Vagina (tissue), 2 donors: ENCODE data around the gene NID2. TPM values are rescaled to one million over a fixed set of nuclear protein-coding genes. Genes with fewer than 3 reads are reported as not detected.

Experiments used
- DNase-seq, 2 donors: peaks; one replicate each; pipeline ENCODE4 v3.0.0-alpha.2; 2017; ENCODE audit errors: extremely low spot score in 2 of 2
- H3K27ac ChIP-seq: fragments of 200-600 bp; sonication (generic); one replicate; pipeline ENCODE4 v1.5.1; 2019
- H3K27me3 ChIP-seq: fragments of 200-600 bp; sonication (generic); one replicate; pipeline ENCODE4 v1.5.1; 2019
- H3K36me3 ChIP-seq, 2 donors: fragments of 200-600 bp; sonication (generic); one replicate each; pipeline ENCODE4 v1.5.1; 2017 to 2019
- H3K4me1 ChIP-seq: fragments of 200-600 bp; sonication (generic); one replicate; pipeline ENCODE4 v1.5.1; 2019
- H3K4me3 ChIP-seq, 2 donors: fragments of 200-600 bp; sonication (generic); 1 replicate in 1 of 2; 2 replicates in 1 of 2; pipeline ENCODE4 v1.5.1; 2016 to 2019
- H3K9me3 ChIP-seq: fragments of 200-600 bp; sonication (generic); one replicate; pipeline ENCODE4 v1.5.1; 2019
- POLR2A ChIP-seq, 2 donors: fragments of 450-650 bp; IDR thresholded peaks; one replicate each; pipeline ENCODE4 v1.6.1; 2017; ENCODE audit warnings: antibody characterized with exemption in 2 of 2, mild to moderate bottlenecking in 2 of 2, moderate library complexity in 2 of 2
- POLR2AphosphoS5 ChIP-seq, 2 donors: sonication (generic); formaldehyde crosslinking; IDR thresholded peaks; one replicate each; pipeline ENCODE4 v1.9.0; 2017; ENCODE audit warnings: antibody characterized with exemption in 2 of 2, mild to moderate bottlenecking in 2 of 2, low read depth in 1 of 2; ENCODE audit not compliant: insufficient read depth in 1 of 2
- intact Hi-C: fragments of 100-400 bp; cut with DNase I; formaldehyde crosslinking; loops from one replicate; pipeline ENCODE4 v1.15.1; 2023
- total RNA-seq: library from RNA; depleted of rRNA; stranded (reverse); fragments of >200 nt; gene quantifications from one replicate; pipeline ENCODE4 v1.2.3, GENCODE V29; 2016
- TF ChIP-seq, protein P1 (sequence below), 3 experiments: fragments of 450-650 bp in 2 of 3; fragments of 200-600 bp in 1 of 3; sonication (generic) in 1 of 3; IDR thresholded peaks; one replicate each; pipeline ENCODE4 v1.5.1; 2017 to 2019; ENCODE audit warnings: antibody characterized with exemption in 3 of 3, mild to moderate bottlenecking in 2 of 3, moderate library complexity in 2 of 3

NID2 gene
- total RNA-seq, 1 donor from 2014 or later = 20.1 TPM

DNA sequence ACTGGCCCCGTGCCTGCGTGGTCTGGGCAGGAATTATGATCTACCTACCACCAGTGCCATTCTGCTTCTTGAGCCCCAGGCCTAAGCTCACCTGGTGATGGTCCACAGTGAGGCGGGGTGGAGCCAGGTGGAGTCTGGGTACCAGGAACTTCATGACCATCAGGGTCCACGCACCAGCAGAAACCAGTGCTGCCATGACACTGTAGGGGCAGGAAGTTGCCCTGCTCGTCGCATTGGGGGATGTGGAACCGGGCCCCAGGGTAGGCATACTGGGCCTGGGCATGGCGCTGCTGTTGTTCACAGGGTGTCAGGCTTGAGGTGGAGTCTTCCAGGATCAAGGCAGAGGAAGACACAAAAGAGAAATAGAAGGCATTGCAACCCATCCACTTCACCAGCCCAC lies 49.9 kb downstream of the NID2 start:
- H3K27ac ChIP-seq = no peak overlapping the region
- no peak overlapping the region for H3K4me3 ChIP-seq
- no peaks in the 10 kb centered on the region for H3K9me3 ChIP-seq
- no peak for TF ChIP-seq POLR2A (IDR thresholded peaks at IDR 0.05)
- TF ChIP-seq POLR2AphosphoS5 (IDR thresholded peaks at IDR 0.05; ENCODE audit: insufficient read depth in 1 of 2, low read depth in 1 of 2) = no peak
- TF ChIP-seq, protein P1, sequence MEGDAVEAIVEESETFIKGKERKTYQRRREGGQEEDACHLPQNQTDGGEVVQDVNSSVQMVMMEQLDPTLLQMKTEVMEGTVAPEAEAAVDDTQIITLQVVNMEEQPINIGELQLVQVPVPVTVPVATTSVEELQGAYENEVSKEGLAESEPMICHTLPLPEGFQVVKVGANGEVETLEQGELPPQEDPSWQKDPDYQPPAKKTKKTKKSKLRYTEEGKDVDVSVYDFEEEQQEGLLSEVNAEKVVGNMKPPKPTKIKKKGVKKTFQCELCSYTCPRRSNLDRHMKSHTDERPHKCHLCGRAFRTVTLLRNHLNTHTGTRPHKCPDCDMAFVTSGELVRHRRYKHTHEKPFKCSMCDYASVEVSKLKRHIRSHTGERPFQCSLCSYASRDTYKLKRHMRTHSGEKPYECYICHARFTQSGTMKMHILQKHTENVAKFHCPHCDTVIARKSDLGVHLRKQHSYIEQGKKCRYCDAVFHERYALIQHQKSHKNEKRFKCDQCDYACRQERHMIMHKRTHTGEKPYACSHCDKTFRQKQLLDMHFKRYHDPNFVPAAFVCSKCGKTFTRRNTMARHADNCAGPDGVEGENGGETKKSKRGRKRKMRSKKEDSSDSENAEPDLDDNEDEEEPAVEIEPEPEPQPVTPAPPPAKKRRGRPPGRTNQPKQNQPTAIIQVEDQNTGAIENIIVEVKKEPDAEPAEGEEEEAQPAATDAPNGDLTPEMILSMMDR (IDR thresholded peaks at IDR 0.05) = no peak
- peaks cover 12% of the 10 kb centered on the region for H3K4me1 ChIP-seq
- H3K36me3 ChIP-seq = no peaks in the 10 kb centered on the region
- H3K27me3 ChIP-seq = no peaks in the 10 kb centered on the region
- DNase-seq = no peak
- intact Hi-C loops = no loop called here

DNA sequence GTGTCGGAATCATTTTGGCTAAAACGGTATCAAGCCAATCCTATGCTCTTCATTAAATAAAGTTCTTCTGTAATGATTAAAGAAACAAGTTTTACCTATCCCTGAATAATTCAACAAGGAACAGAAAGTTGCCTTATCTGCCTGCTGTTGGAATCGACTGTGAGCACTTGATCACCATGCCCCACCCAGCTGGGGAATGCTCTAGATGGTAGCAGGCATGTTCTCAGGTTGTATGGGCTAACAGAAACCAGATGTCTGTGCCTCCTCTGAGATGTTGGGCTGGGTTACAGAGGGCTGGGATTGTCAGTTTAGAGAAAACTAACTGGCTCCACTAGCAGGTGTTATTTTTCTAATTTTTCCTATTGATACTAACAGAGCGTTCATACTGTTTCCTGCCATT lies 50.6 kb downstream of the NID2 start:
- Histone ChIP-seq H3K27me3 (no peaks in the 10 kb centered on the region), H3K9me3 (no peaks in the 10 kb centered on the region), H3K4me1 (peaks cover 13% of the 10 kb centered on the region), H3K4me3 (no peak overlapping the region), H3K36me3 (no peaks in the 10 kb centered on the region), H3K27ac (no peak overlapping the region)
- TF ChIP-seq POLR2A (IDR thresholded peaks at IDR 0.05) (no peak), POLR2AphosphoS5 (IDR thresholded peaks at IDR 0.05; ENCODE audit: insufficient read depth in 1 of 2, low read depth in 1 of 2) (no peak)
- TF ChIP-seq, protein P1 (IDR thresholded peaks at IDR 0.05) = no peak
- DNase-seq = no peak
- intact Hi-C loops = no loop called here

DNA sequence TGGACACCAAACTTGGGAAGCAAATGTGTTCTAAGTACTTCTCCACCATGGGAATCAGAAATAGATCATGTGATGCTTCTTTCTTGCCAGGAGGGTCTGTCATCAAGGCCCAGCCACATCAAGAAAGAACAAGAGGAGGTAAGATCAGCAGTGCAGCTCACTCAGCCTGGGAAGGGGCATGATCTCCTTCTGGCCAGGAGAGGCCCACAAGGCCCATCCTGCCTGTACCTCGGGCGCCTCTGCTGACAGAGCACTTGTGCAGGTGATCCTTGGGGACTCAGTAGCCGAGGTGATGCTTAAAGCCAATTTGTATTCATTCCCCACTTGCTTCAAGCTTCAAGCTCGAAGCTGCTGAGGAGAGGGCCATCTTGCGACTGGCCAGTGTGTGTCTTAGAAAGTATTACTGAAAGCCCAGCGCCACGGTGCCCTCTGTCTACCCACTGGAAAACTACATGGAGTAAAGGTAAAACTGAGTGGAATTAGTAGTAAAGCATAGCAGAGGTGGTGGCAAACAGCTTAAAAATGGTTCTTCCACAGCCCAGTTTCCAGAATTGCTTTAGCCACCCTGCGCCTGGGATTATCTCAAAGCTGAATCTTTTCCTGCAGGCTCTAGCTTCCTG lies 53.3 kb downstream of the NID2 start:
- Histone ChIP-seq H3K4me3 (no peak overlapping the region), H3K27ac (no peak overlapping the region), H3K36me3 (peaks cover 0 to 13% of the 10 kb centered on the region in 2 donors), H3K27me3 (no peaks in the 10 kb centered on the region), H3K9me3 (no peaks in the 10 kb centered on the region), H3K4me1 (peaks cover 13% of the 10 kb centered on the region)
- intact Hi-C loops = no loop called here
- TF ChIP-seq POLR2AphosphoS5 (IDR thresholded peaks at IDR 0.05; ENCODE audit: insufficient read depth in 1 of 2, low read depth in 1 of 2) = no peak
- TF ChIP-seq, protein P1 (IDR thresholded peaks at IDR 0.05) = no peak
- TF ChIP-seq POLR2A (IDR thresholded peaks at IDR 0.05) = no peak
- no peak for DNase-seq

DNA sequence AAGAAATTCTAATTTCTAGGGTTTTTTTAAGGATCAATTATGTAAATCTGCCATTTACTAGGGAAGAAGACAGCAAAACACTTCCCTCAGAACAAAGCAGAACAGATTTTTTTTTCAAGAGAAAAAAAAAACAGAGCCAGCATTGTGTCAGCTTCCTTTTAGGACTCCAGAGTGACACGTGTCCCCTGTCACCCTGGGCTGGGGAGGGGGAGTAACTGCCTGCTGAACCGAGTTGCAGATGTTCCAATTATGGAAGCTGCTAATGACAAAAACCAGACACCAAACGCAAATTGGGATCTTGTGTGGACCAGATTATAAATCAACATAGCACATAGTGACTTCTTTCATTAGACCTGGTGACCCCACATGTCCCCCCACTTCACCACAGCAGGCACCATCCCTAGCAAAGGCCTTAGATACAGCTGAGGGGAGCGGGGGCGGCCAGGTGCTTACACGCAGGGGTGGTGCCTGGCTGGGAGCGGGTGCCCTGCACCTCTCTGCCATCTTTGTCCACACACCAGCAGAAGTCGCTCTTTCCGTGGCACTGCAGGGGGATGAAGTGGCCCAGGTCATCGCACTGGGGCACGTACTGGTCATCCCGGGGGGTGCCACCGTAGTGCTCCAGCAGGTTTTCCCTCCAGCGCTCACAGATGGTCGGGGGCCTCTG lies 54.1 kb downstream of the NID2 start:
- H3K9me3 ChIP-seq = no peaks in the 10 kb centered on the region
- no peaks in the 10 kb centered on the region for H3K27me3 ChIP-seq
- no peak for DNase-seq
- intact Hi-C loops = no loop called here
- peaks cover 13% of the 10 kb centered on the region for H3K4me1 ChIP-seq
- H3K4me3 ChIP-seq = no peak overlapping the region
- peaks cover 0 to 21% of the 10 kb centered on the region in 2 donors for H3K36me3 ChIP-seq
- H3K27ac ChIP-seq = no peak overlapping the region
- no peak for TF ChIP-seq POLR2AphosphoS5 (IDR thresholded peaks at IDR 0.05; ENCODE audit: insufficient read depth in 1 of 2, low read depth in 1 of 2)

DNA sequence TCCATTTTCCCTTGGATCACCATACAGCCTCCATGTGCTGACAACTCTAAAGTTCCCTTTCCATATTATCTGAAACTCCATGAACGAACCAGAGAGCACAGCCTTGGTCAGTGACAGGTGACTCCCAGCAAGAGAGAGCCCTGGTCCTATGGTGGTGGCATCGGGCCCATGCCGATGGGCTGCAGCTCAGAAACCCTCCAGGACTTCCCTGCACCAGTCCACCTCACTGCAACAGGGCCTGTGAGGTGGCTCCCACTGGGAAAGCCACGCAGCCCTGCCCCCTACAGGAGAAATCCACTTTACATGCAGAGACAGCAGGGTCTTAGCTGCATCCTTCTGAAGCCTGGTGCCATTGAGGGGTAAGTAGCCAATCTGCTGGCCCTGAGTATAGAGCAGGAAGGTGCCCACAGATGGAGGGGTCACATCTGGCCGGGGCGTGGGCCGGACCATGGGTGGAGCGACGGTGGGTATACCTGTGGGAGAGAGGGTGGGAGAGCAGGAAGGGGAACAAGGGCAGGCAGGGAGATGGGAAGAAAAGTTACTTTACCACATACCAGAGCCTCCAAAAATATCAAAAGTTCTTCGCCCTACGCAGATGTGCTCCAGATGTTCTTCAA lies 54.8 kb downstream of the NID2 start:
- no peak for DNase-seq
- H3K9me3 ChIP-seq = no peaks in the 10 kb centered on the region
- no peak overlapping the region for H3K4me3 ChIP-seq
- TF ChIP-seq, protein P1 (IDR thresholded peaks at IDR 0.05) = no peak
- TF ChIP-seq POLR2A (IDR thresholded peaks at IDR 0.05) (no peak), POLR2AphosphoS5 (IDR thresholded peaks at IDR 0.05; ENCODE audit: insufficient read depth in 1 of 2, low read depth in 1 of 2) (no peak)
- H3K27me3 ChIP-seq = no peaks in the 10 kb centered on the region
- intact Hi-C loops = no loop called here
- H3K4me1 ChIP-seq = peaks cover 13% of the 10 kb centered on the region
- H3K36me3 ChIP-seq = peaks cover 0 to 27% of the 10 kb centered on the region in 2 donors
- no peak overlapping the region for H3K27ac ChIP-seq
